Measurements from ENCODE around the gene IRF2BPL.

GRCh38 chr14:77043984-77044485 is 15.5 kb upstream of the IRF2BPL start:
- TF ChIP-seq POLR2A (IDR thresholded peaks at IDR 0.05; ENCODE audit: low read depth, low read length) (no peak), POLR2AphosphoS5 (IDR thresholded peaks at IDR 0.05; ENCODE audit: low read depth, low read length) (no peak), PAX5 (IDR thresholded peaks at IDR 0.05; ENCODE audit: insufficient read depth, low read length, severe bottlenecking) (no peak), TAF1 (IDR thresholded peaks at IDR 0.05; ENCODE audit: low read depth, low read length) (no peak)
